Pancreas (tissue), 10 donors: ENCODE data around the gene ZNF860. TPM values are rescaled to one million over a fixed set of nuclear protein-coding genes. Genes with fewer than 3 reads are reported as not detected.
A peak's percentile ranks its signal among the peaks of the same experiment; 100 is the strongest.

Source experiments
- ATAC-seq, 4 donors: fragments of 200-7000 bp; cut with Tn5 transposase; one replicate each; pipeline versions ENCODE4 v1.8.0 to v1.9.1; 2020; ENCODE audit warnings: mild to moderate bottlenecking in 4 of 4, moderate library complexity in 4 of 4
- DNase-seq, 6 donors: peaks; one replicate each; pipeline ENCODE4 v3.0.0-alpha.2; 2020
- FAIRE-seq: peaks from 2 replicates; lab custom pipeline; 2012; peaks lifted over from hg19 to GRCh38; lab: Jason Lieb, UNC
- H3K27ac ChIP-seq, 4 donors: fragments of 200-600 bp; sonication (generic); 1 replicate in 3 of 4; 2 replicates in 1 of 4; pipeline versions ENCODE4 v1.5.0 to v1.8.0; 2020
- H3K27me3 ChIP-seq, 4 donors: fragments of 200-600 bp; one replicate each; pipeline ENCODE4 v1.8.0; 2021
- H3K36me3 ChIP-seq, 3 donors: fragments of 200-600 bp; sonication (generic) in 1 of 3; one replicate each; pipeline versions ENCODE4 v1.5.0 to v1.8.0; 2020 to 2021
- H3K4me1 ChIP-seq, 3 donors: fragments of 200-600 bp; one replicate each; pipeline ENCODE4 v1.8.0; 2021
- H3K4me3 ChIP-seq, 4 donors: fragments of 200-600 bp; sonication (generic) in 2 of 4; one replicate each; pipeline versions ENCODE4 v1.5.0 to v1.8.0; 2020 to 2021
- H3K9me3 ChIP-seq, 4 donors: fragments of 200-600 bp; one replicate each; pipeline ENCODE4 v1.8.0; 2021
- WGBS, 2 donors: extraction: QIAGEN DNeasy Blood & Tissue Kit; methylation state at CpG; one replicate each; pipeline ENCODE4 v1.1.7; 2013; 5-methylcytosine and 5-hydroxymethylcytosine counted together
- intact Hi-C, 3 donors: fragments of 100-400 bp; cut with DNase I; formaldehyde crosslinking; loops; one replicate each; pipeline versions ENCODE4 v1.11.1 to v1.14.2; 2022
- polyA plus RNA-seq, 2 donors: library from polyadenylated mRNA; stranded (reverse); fragments of 200-250 nt; gene quantifications; one replicate each; pipeline ENCODE4 v1.2.3, GENCODE V29; 2013
- total RNA-seq, 6 donors: library from RNA; stranded (reverse); fragmentation: NEBNext Ultra II Directional in 4 of 6; extraction: Animal tissue kit (Norgen Biotek cat#: 25700) in 4 of 6; gene quantifications; one replicate each; pipeline versions ENCODE4 v1.2.1 to v1.2.4, GENCODE V29; 2021 to 2023
- TF ChIP-seq, protein P1 (sequence below), 4 donors: fragments of 200-600 bp; sonication (generic) in 3 of 4; IDR thresholded peaks; one replicate each; pipeline versions ENCODE4 v1.5.0 to v1.8.0; 2021; ENCODE audit warnings: antibody characterized with exemption in 4 of 4
- donor health status: healthy with polysubstance abuse.
- donor health status: DM: no; HTN: no; CAD: no; lungs with moderate emphysema.
- donor health status: DM: no; HTN: no; CAD: no.
- donor health status: control.
- donor health status: control.
- donor health status: Bipolar disorder and iron deficiency.
- donor health status: DM: yes; HTN: yes; CAD: no.
- donor health status: DM: no; HTN: no; CAD: no.
- donor health status: DM: no; HTN: no; CAD: no.
- donor health status: DM: yes; HTN: yes; CAD: no.

Gene ZNF860
- total and polyA plus RNA-seq, 8 donors = 0.08 to 0.76 (median 0.29) TPM; not detected in 1

DNA sequence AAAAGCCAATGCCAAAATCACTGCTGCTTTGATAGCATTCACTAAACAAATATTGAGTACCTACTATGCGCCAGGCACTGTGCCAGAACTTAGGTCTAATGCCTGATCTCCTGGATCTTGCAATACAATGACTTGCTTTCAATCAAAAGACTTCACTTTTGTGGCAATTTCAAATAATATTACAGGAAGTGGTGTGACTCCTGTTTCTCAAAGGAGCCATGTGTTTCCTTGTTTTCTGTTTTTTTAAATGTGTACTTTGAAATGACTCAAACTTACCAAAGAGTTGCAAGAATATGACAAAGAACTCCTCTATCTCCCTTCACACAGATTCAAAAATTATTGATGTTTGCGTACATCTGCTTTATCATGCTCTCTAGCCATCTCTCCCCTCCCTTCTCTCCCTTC lies 18.7 kb upstream of the ZNF860 start:
- no peak overlapping the region for H3K4me3 ChIP-seq
- H3K27me3 ChIP-seq = no peaks in the 10 kb centered on the region
- WGBS, 2 donors = 61 to 62% methylated on average over 2 of the region's 2 CpGs
- intact Hi-C loops = no loop called here
- no peaks in the 10 kb centered on the region for H3K9me3 ChIP-seq
- TF ChIP-seq, protein P1, sequence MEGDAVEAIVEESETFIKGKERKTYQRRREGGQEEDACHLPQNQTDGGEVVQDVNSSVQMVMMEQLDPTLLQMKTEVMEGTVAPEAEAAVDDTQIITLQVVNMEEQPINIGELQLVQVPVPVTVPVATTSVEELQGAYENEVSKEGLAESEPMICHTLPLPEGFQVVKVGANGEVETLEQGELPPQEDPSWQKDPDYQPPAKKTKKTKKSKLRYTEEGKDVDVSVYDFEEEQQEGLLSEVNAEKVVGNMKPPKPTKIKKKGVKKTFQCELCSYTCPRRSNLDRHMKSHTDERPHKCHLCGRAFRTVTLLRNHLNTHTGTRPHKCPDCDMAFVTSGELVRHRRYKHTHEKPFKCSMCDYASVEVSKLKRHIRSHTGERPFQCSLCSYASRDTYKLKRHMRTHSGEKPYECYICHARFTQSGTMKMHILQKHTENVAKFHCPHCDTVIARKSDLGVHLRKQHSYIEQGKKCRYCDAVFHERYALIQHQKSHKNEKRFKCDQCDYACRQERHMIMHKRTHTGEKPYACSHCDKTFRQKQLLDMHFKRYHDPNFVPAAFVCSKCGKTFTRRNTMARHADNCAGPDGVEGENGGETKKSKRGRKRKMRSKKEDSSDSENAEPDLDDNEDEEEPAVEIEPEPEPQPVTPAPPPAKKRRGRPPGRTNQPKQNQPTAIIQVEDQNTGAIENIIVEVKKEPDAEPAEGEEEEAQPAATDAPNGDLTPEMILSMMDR (IDR thresholded peaks at IDR 0.05) = no peak
- no peaks in the 10 kb centered on the region for H3K4me1 ChIP-seq
- no peak for DNase-seq
- FAIRE-seq = no peak
- no peak overlapping the region for H3K27ac ChIP-seq
- ATAC-seq = no peak
- no peaks in the 10 kb centered on the region for H3K36me3 ChIP-seq

DNA sequence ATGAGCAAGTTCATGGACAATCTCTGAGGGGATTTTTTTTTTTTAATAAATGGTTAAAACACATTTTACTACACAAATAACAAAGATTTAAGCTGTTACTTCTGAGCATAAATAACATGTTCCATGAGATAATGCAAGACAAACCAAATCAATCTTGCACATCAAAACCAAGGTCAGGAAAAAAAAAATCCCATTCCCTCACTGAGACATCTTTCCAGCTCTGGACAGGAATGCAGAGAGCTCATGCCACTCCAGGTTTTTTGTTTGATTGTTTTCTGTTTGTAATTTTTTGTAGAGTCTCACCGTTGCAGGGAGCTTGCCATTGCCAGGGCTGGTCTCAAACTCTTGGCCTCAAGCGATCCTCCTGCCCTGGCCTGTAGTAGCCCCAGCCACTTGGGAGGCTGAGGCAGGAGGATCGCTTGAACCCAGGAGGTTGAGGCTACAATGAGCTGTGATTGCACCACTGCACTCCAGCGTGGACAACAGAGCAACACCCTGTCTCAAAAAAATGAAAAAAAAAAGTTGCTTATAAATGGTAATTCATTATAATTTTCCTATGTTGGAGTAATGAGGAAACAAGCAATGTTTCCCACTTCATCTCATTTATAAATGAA lies 14.5 kb upstream of the ZNF860 start:
- ATAC-seq (no peak), DNase-seq (no peak), FAIRE-seq (no peak)
- intact Hi-C loops = no loop called here
- H3K27ac ChIP-seq = no peak overlapping the region
- no peak overlapping the region for H3K4me3 ChIP-seq
- WGBS, 2 donors = 81 to 83% methylated on average over 4 of the region's 4 CpGs
- no peaks in the 10 kb centered on the region for H3K27me3 ChIP-seq
- no peaks in the 10 kb centered on the region for H3K36me3 ChIP-seq
- no peaks in the 10 kb centered on the region for H3K4me1 ChIP-seq
- H3K9me3 ChIP-seq = no peaks in the 10 kb centered on the region
- TF ChIP-seq, protein P1 (IDR thresholded peaks at IDR 0.05) = no peak

DNA sequence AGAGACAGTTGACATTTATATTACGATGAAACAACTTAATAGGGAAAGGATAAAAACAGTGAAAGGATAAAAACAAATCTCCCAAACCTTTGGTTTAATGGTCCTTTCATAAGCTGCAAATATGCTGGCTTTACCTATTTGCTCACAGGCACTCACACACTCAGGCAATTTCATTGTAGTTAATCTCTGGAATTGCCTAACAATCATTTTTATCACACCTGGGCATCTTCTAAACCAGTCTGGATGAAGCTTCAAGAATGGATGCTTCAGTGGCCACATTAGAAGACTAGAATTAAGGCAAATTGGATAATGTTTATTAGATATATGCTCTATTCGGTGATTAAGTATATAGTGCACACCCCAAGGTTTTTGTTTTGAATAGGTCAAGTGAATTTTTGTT lies 14.0 kb upstream of the ZNF860 start:
- WGBS, 2 donors = 80 to 89% methylated on average over 2 of the region's 2 CpGs

DNA sequence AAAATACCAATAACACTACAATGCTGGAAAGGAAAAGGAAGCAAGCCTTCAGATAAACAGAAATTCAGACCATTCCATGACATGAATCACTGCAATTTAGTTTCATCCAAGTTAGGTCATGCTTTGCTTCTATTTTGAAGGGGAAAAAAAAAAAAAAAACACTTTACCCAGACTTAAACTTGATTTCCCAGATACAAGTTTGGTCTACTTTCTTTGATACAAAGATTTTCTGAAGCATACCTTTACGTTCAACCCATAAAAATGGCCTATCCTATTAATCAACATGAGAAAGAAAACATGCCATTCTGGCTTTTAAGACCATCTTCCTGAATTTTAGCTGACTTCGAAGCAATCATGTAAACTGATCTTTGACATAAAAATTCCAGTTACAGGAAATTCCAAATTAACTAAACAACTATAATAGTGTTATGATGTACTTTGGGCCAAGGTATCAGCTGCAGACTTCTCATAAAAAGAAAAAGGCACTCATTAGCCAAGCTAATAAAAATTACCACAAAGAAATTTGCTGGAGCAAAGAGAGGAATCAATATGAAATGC lies 13.1 kb upstream of the ZNF860 start:
- H3K36me3 ChIP-seq = no peaks in the 10 kb centered on the region
- H3K4me3 ChIP-seq = no peak overlapping the region
- no peak for DNase-seq
- no peak overlapping the region for H3K27ac ChIP-seq
- WGBS, 2 donors = 82% methylated on average over 2 of the region's 2 CpGs
- no peaks in the 10 kb centered on the region for H3K27me3 ChIP-seq
- no peak for FAIRE-seq
- ATAC-seq = peak in 1 of 4 donors; percentile 13
- TF ChIP-seq, protein P1 (IDR thresholded peaks at IDR 0.05) = no peak
- H3K9me3 ChIP-seq = no peaks in the 10 kb centered on the region
- intact Hi-C loops = no loop called here
- H3K4me1 ChIP-seq = no peaks in the 10 kb centered on the region

More for the DNA sequence above, 14.0 kb upstream of the ZNF860 start:
- no peak overlapping the region for H3K27ac ChIP-seq
- DNase-seq = no peak
- peak in 1 of 4 donors; percentile 15 for ATAC-seq
- no peaks in the 10 kb centered on the region for H3K27me3 ChIP-seq
- no peak overlapping the region for H3K4me3 ChIP-seq
- intact Hi-C loops = no loop called here
- no peaks in the 10 kb centered on the region for H3K4me1 ChIP-seq
- TF ChIP-seq, protein P1 (IDR thresholded peaks at IDR 0.05) = no peak
- H3K9me3 ChIP-seq = no peaks in the 10 kb centered on the region
- no peak for FAIRE-seq
- H3K36me3 ChIP-seq = no peaks in the 10 kb centered on the region

- Histone ChIP-seq H3K27ac (no peak overlapping the region), H3K4me3 (no peak overlapping the region), H3K36me3 (no peaks in the 10 kb centered on the region), H3K4me1 (no peaks in the 10 kb centered on the region), H3K27me3 (no peaks in the 10 kb centered on the region), H3K9me3 (no peaks in the 10 kb centered on the region)
- DNase-seq = no peak
- peak in 2 of 4 donors; percentile 26 to 60 for ATAC-seq
- WGBS, 2 donors = 81 to 82% methylated on average over 6 of the region's 6 CpGs
- no peak for FAIRE-seq
- TF ChIP-seq, protein P1 (IDR thresholded peaks at IDR 0.05) = no peak
- intact Hi-C loops = no loop called here
Observed at GRCh38 chr3:31968927-31969418, 12.6 kb upstream of the ZNF860 start.
